NCI-H1092 (cell line): Measurements from ENCODE around the gene MMP14.
"Not testable (repeated sequence)": the region's sequence is repeated elsewhere in the genome, so short reads cannot be mapped to it uniquely, and the experiment has no call there.

ENCODE experiments used
- DNase-seq: peaks from one replicate; lab custom pipeline; 2025; lab: John Stamatoyannopoulos, UW

Gene MMP14

DNA sequence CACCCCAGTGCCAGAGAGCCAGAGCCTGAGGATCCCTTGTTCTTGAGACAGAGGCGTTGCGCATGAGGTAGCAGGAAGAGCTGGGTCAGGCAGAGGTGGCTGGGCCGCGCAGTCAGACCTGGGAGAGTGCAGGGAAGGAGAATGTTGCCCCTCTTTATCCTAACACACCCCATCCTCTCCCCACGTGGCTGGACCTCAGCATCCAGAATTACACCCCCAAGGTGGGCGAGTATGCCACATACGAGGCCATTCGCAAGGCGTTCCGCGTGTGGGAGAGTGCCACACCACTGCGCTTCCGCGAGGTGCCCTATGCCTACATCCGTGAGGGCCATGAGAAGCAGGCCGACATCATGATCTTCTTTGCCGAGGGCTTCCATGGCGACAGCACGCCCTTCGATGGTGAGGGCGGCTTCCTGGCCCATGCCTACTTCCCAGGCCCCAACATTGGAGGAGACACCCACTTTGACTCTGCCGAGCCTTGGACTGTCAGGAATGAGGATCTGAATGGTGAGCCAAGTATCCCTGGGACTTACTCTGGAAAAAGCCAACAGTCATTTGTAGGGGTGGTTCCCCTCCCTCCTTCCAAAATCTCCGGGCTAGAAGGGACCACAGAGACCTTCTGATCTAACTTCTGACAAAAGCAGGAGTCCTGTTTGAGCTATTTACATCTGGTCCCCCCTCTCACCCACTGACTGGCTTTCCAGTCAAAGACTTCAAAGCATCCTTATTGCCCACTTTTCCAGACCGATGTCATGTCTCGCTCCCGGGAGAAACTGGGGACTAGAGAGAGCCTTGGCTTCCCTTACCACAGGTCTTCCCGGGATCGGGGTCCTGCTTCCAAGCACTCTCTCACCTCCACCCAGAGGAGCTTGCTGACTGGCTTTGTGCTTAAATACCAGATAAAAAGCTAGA is 6.1 kb downstream of the MMP14 start:
- DNase-seq, result no peak

DNA sequence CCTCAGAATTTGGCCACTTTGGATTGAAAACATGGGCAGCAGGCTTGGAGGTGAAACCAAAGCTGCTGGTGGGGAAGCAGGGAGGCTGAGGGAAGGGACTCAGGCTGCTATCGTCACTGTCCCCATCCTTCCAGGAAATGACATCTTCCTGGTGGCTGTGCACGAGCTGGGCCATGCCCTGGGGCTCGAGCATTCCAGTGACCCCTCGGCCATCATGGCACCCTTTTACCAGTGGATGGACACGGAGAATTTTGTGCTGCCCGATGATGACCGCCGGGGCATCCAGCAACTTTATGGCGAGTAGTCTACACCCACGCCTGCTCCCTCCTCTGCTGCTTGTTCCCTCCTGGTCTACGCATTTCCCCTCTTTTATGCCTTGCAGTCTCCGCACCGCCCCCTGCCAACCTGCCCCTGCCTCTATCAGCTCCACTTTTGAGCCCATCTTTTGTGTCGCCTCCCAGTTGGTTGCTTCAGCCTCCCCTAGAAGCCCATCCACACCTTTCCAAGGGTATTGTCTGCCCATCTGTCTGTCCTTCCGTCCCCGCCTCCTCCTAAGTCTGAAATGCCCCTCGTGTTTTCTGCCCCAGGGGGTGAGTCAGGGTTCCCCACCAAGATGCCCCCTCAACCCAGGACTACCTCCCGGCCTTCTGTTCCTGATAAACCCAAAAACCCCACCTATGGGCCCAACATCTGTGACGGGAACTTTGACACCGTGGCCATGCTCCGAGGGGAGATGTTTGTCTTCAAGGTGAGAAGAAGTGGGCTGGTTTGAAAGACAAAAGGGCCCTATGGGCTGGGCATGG is 6.9 kb downstream of the MMP14 start:
- no peak for DNase-seq

- DNase-seq, result no peak
Observed at GRCh38 chr14:22844221-22845102, 8.1 kb downstream of the MMP14 start.

- DNase-seq, result no peak
Observed at GRCh38 chr14:22845103-22845394, 8.7 kb downstream of the MMP14 start.

GRCh38 chr14:22845821-22846625 is 9.6 kb downstream of the MMP14 start:
- DNase-seq, result no peak

- DNase-seq, result no peak
Observed at GRCh38 chr14:22846811-22847307, 10.5 kb downstream of the MMP14 start.

DNA sequence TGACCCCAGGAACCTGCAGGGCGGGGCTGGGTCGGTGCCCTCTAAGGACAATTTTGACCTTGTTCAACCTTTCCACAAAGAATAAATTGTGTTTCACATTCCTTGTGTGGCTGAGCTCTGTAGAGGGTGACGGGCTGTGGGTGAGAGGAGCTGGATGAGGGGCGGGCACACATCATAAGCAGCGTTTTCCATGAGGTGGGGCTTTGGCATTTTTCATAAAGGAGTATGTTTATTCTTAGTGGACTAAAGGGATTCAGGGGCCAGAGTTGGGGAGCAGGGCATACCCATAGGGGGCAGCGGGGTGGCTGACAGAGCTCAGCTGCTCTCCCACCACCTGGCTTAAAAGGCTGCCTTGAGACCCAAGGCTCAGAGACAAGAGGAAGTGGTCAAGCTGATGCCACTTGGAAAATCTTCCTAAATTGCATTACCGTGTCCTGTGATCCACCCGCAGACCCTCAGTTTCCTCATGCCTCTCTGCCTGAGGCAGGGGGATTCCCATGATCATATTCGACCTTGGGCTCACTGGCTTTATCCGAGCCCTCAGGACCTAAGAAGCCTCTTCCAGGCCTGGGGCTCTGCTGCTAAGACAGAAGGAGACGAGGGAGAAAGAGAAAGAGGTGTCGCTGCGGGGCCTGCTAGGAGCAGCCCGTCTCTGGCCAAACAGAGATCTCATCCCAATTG is 11.4 kb downstream of the MMP14 start:
- no peak for DNase-seq

DNA sequence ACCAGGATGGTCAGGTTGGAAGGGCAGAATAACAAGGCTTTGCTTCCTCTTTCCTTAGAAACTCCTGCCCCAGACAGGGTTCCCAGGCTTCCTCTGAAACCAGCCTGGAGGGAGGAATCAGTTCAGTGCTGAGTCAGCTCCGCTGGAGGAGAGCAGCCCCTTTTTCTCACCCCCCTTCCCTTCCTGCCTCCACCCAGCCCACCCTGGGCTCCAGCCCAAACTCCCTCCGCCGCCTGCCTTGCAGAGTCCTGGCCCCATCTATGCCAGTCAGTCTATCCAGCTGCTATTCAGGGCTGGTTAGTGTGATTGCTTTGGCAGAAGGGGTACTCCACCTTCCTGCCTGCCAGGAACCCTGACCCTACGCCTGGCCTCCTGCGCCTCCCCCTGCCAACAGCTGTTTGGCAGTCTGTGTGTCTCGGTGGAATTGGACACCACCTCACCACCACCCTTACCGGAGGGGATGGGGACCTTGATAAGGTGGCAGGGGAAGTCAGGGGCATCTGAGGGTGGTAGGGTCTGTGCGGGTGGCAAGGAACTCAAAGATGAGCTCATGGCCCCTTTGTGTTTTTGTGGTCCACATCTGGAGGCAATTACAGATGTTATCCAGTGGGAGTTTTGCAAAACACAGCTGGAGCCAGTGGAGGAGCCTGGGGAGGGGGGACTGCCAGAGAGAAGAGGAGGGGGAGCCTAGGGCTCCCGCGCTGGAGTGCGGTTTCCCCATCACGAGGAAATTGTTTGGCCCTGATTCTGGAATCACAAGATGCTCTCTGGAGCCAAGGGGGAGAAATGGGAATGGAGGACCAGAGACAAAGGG is 12.2 kb downstream of the MMP14 start:
- peak; percentile 46 for DNase-seq

DNA sequence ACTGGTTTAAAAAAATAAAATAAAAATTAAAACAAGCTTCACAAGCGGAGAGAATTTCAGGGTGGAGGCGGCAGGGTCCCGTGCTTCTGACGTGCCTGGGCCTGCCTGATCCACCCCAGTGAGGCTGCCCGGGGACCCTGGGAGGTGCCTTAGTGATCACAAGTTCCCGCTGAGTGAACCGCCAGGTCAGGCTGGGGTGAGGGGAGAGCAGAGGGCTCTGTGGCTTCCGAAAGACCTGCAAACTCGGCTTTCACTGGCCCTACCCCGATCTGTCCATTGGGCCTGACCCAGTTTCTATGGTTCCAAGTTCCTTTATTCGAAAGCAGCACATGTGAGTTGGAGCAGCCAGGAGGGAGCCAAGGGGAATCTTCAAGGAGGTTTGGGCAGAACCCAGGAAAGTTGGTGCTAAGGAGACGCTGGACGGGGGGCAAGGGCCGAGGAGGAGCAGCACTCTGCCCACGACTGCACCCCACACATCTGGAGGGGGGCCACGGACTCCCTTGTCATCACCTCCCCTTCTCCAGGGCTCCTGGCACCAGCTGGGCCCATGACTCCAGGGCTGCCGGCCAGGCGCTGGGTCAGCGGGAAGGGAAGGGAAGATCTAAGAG is 12.9 kb downstream of the MMP14 start:
- no peak for DNase-seq

DNA sequence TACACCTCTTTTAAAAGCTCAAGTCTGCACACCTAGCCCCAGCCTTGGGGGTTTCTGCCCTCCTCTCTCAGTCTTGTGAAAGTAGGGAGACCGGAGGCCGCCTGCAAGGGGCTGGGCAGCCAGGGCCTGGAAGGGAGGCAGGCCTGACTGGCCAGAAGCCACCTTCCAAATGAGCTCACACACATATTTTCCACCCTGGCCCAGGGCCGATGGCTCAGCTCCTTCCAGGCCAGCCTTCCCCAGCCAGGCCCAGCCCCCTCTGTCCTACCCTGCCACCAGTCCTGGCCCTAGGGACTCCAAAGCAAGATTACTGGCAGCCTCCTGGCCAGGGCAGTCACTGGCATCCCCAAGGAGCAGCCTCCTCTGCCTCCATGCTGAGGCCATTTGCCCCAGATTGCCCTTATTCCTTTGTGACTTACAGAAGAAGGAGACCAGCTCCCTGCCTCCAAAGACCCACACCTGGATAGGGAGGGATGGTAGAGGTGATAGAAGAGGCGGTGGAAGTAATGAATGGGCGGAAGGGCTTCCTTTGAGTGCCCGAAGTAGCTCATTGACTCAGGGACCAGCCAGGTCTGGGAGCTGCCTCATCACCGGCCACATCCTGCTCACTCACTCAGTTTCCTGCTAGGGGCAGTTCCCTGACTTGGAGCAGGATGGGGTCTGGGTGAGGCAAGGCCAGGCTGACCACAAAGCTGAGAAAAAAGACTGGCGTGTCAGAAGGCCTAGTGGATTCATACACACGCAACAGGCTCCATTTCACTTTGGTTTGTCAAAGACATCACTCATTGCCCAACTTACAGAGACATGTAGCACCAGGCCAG is 14.8 kb downstream of the MMP14 start:
- DNase-seq, result no peak

GRCh38 chr14:22852178-22852577 is 15.8 kb downstream of the MMP14 start:
- not testable (repeated sequence) for DNase-seq

GRCh38 chr14:22852599-22852939 is 16.2 kb downstream of the MMP14 start:
- no peak for DNase-seq

DNA sequence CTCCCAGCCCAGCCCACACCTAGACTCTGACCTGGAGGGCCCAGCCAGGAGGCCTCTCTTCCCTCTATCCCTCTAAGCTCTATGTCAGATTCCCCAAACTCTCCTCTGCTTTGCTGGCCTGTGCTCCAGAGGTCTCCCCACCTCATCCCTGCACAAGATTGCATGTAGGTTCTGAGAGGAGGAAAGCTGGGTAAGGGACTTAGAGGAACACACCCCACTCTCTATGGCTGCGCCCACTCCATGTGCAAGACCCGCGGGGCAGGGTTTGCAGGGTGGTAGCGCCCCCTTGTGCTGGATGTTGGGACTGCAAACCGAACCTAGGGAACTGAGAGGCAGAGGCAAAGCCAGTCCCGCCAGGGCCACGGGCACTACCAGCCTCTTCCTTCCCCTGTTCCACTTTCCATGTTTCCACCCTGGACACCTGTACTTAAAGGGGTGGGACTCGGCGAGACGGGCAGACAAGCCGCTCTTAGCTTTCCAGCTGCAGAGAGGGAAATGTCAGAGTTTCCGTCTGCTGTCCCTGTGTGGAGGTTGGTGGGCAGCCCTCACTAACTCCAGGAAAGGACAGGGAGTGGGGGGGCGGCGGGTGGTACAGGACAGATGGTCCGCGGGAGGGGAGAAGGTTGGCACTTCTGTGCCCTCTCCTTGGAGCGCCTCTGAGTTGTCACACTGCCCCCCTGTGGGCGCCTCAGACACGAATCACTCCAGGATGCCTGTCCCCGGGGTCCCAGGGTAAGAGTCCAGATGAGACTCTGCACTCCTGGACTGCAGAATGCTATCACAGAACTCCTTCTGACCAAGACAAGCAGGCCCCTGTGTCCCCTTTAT is 16.8 kb downstream of the MMP14 start:
- peak; percentile 72 for DNase-seq

GRCh38 chr14:22854296-22854695 is 17.9 kb downstream of the MMP14 start:
- not testable (repeated sequence) for DNase-seq

DNA sequence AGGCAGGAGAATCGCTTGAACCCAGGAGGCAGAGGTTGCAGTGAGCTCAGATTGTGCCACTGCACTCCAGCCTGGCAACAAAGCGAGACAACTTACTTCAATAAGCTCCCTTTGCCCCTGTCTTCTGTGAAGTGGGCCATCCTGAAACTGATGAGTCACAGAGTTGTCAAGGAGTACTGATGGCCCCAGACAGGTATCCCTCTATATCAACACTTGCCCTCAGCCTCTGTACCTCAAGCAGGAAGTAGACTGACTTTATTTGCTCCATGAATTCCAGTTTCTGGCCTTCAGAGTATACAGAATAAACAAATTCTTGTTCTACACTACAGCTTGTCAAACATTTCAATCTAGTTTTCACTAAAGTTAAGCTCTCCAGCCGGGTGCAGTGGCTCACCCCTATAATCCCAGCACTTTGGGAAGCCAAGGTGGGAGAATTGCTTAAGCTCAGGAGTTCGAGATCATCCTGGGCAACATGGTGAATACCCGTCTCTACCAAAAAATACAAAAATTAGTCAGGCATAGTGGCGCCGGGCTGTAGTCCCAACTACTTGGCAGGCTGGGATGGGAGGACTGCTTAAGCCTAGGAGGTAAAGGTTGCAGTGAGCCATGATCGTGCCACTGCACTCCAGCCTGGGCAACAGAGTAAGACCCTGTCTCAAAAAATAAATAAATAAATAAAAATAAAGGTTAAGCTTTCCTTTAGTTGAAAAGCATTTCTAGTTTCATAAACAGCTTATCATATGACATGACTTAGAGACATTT is 18.8 kb downstream of the MMP14 start:
- no peak for DNase-seq

- DNase-seq, result no peak
Observed at GRCh38 chr14:22856428-22856827, 20.0 kb downstream of the MMP14 start.

DNA sequence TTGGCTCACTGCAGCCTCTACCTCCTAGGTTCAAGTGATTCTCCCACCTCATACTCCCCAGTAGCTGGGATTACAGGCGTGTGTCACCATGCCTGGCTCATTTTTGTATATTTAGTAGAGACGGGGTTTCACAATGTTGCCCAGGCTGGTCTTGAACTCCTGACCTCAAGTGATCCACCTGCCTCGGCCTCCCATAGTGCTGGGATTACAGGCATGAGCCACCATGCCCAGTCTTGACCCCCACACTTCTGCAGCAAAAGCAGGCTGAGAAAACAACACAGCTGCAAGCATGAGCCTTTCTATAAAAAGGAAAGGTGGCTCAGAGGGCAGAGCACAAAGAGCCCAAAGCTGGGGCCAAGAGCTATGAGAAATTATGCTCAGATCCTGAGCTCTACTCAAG is 24.0 kb downstream of the MMP14 start:
- not testable (repeated sequence) for DNase-seq
